SK-N-MC (cell line): ENCODE results near the gene CLDN6.

Experiments used
- EZH2 ChIP-seq: fragments of 200-600 bp; sonication (generic); IDR thresholded peaks from one replicate; pipeline ENCODE4 v1.6.1; 2017; ENCODE audit warnings: antibody characterized with exemption
- FOXP2 ChIP-seq: optimal IDR thresholded peaks from 2 replicates; pipeline ENCODE3; 2011; ENCODE audit warnings: mild to moderate bottlenecking, moderate library complexity; ENCODE audit not compliant: insufficient read depth; ENCODE audit errors: extremely low read length, control extremely low read depth
- POLR2AphosphoS5 ChIP-seq: IDR thresholded peaks from 2 replicates; pipeline ENCODE4 v1.6.1; 2012; ENCODE audit warnings: mild to moderate bottlenecking, low read depth, low read length, borderline replicate concordance

- TF ChIP-seq POLR2AphosphoS5: peak; percentile 51; the same call in 1 of the 2 replicates
- no peak for TF ChIP-seq FOXP2
- no peak for TF ChIP-seq EZH2
Measured at GRCh38 chr16:3027983-3028715, 10.2 kb upstream of the CLDN6 start.
